Breast epithelium (tissue), 4 donors: ENCODE results near the gene CPM. TPM values are rescaled to one million over a fixed set of nuclear protein-coding genes. Genes with fewer than 3 reads are reported as not detected.

Experiments used
- DNase-seq, 2 donors: peaks; one replicate each; pipeline ENCODE4 v3.0.0-alpha.2; 2019; ENCODE audit warnings: low spot score in 2 of 2
- H3K27ac ChIP-seq, 2 donors: fragments of 200-600 bp; sonication (generic) in 1 of 2; one replicate each; pipeline ENCODE4 v1.5.1; 2016 to 2019; ENCODE audit warnings: mild to moderate bottlenecking in 1 of 2
- H3K27me3 ChIP-seq, 2 donors: fragments of 200-600 bp; sonication (generic) in 1 of 2; one replicate each; pipeline versions ENCODE4 v1.5.1 to v1.6.0; 2017 to 2019; ENCODE audit warnings: control low read depth in 1 of 2, mild to moderate bottlenecking in 1 of 2
- H3K36me3 ChIP-seq: fragments of 200-600 bp; one replicate; pipeline ENCODE4 v1.5.1; 2019
- H3K4me1 ChIP-seq, 2 donors: fragments of 200-600 bp; sonication (generic); one replicate each; pipeline ENCODE4 v1.5.1; 2016 to 2019; ENCODE audit warnings: control low read depth in 1 of 2
- H3K4me3 ChIP-seq, 3 donors: fragments of 200-600 bp; sonication (generic); 1 replicate in 2 of 3; 2 replicates in 1 of 3; pipeline ENCODE4 v1.5.1; 2016 to 2019; ENCODE audit warnings: mild to moderate bottlenecking in 3 of 3, moderate library complexity in 2 of 3
- H3K9me3 ChIP-seq, 2 donors: fragments of 200-600 bp; sonication (generic) in 1 of 2; one replicate each; pipeline ENCODE4 v1.5.1; 2016 to 2019; ENCODE audit warnings: control low read depth in 1 of 2
- CTCF ChIP-seq, 3 donors: fragments of 450-650 bp; IDR thresholded peaks; one replicate each; pipeline ENCODE4 v1.5.1; 2016 to 2017; ENCODE audit warnings: antibody characterized with exemption in 3 of 3, mild to moderate bottlenecking in 3 of 3, moderate library complexity in 3 of 3
- POLR2A ChIP-seq: fragments of 450-650 bp; IDR thresholded peaks from one replicate; pipeline ENCODE4 v1.6.1; 2016; ENCODE audit warnings: antibody characterized with exemption, mild to moderate bottlenecking, moderate library complexity
- POLR2AphosphoS5 ChIP-seq, 3 donors: sonication (generic); formaldehyde crosslinking; IDR thresholded peaks; one replicate each; pipeline ENCODE4 v1.6.1; 2017; ENCODE audit warnings: antibody characterized with exemption in 3 of 3
- intact Hi-C: fragments of 100-400 bp; cut with DNase I; formaldehyde crosslinking; loops from one replicate; pipeline ENCODE4 v1.15.1; 2023; ENCODE audit warnings: low total_unique reads
- total RNA-seq, 3 donors: library from RNA; depleted of rRNA; stranded (reverse); fragments of >200 nt; gene quantifications; one replicate each; pipeline ENCODE4 v1.1.0, GENCODE V29; 2016

CPM gene
- total RNA-seq, 3 donors from 2014 or later: 63.4 to 1,281 (median 78.3) TPM

- no peaks in the 10 kb centered on the region for H3K9me3 ChIP-seq
- H3K36me3 ChIP-seq: no peaks in the 10 kb centered on the region
- TF ChIP-seq POLR2AphosphoS5 (IDR thresholded peaks at IDR 0.05): no peak
- no peak for TF ChIP-seq CTCF (IDR thresholded peaks at IDR 0.05)
- no peak for TF ChIP-seq POLR2A
- H3K27me3 ChIP-seq: no peaks in the 10 kb centered on the region
- H3K4me1 ChIP-seq: no peaks in the 10 kb centered on the region
- H3K27ac ChIP-seq: no peak overlapping the region
- intact Hi-C loops: no loop called here
- no peak for DNase-seq
- no peak overlapping the region for H3K4me3 ChIP-seq
Observed at GRCh38 chr12:68903511-68903910, 29.5 kb downstream of the CPM start.

GRCh38 chr12:68901551-68901950 is 31.4 kb downstream of the CPM start:
- TF ChIP-seq POLR2A (no peak), POLR2AphosphoS5 (IDR thresholded peaks at IDR 0.05) (no peak), CTCF (IDR thresholded peaks at IDR 0.05) (no peak)

GRCh38 chr12:68901145-68901544 is 31.8 kb downstream of the CPM start:
- Histone ChIP-seq H3K4me1 (no peaks in the 10 kb centered on the region), H3K27ac (no peak overlapping the region), H3K4me3 (no peak overlapping the region), H3K9me3 (no peaks in the 10 kb centered on the region), H3K27me3 (no peaks in the 10 kb centered on the region), H3K36me3 (no peaks in the 10 kb centered on the region)
- no peak for DNase-seq
- intact Hi-C loops: no loop called here
- no peak for TF ChIP-seq POLR2AphosphoS5 (IDR thresholded peaks at IDR 0.05)
- TF ChIP-seq POLR2A: no peak
- TF ChIP-seq CTCF (IDR thresholded peaks at IDR 0.05): no peak

More at GRCh38 chr12:68901551-68901950, 31.4 kb downstream of the CPM start:
- intact Hi-C loops: no loop called here
- Histone ChIP-seq H3K9me3 (no peaks in the 10 kb centered on the region), H3K4me1 (no peaks in the 10 kb centered on the region), H3K4me3 (no peak overlapping the region), H3K27me3 (no peaks in the 10 kb centered on the region), H3K27ac (no peak overlapping the region), H3K36me3 (no peaks in the 10 kb centered on the region)
- DNase-seq: no peak

GRCh38 chr12:68900241-68900640 is 32.7 kb downstream of the CPM start:
- intact Hi-C loops: no loop called here
- no peak overlapping the region for H3K4me3 ChIP-seq
- DNase-seq: no peak
- no peaks in the 10 kb centered on the region for H3K36me3 ChIP-seq
- no peaks in the 10 kb centered on the region for H3K4me1 ChIP-seq
- no peak overlapping the region for H3K27ac ChIP-seq
- no peaks in the 10 kb centered on the region for H3K9me3 ChIP-seq
- no peaks in the 10 kb centered on the region for H3K27me3 ChIP-seq
- no peak for TF ChIP-seq POLR2AphosphoS5 (IDR thresholded peaks at IDR 0.05)
- TF ChIP-seq CTCF (IDR thresholded peaks at IDR 0.05): no peak
- TF ChIP-seq POLR2A: no peak

- Histone ChIP-seq H3K4me3 (no peak overlapping the region), H3K27me3 (no peaks in the 10 kb centered on the region), H3K36me3 (no peaks in the 10 kb centered on the region), H3K27ac (no peak overlapping the region), H3K9me3 (no peaks in the 10 kb centered on the region), H3K4me1 (no peaks in the 10 kb centered on the region)
- TF ChIP-seq CTCF (IDR thresholded peaks at IDR 0.05) (no peak), POLR2A (no peak), POLR2AphosphoS5 (IDR thresholded peaks at IDR 0.05) (no peak)
- intact Hi-C loops: no loop called here
- no peak for DNase-seq
Observed at GRCh38 chr12:68899251-68899771, 33.7 kb downstream of the CPM start.
